HTERT RPE-1 (cell line): ENCODE measurements around the gene ANXA7.

Source experiments
- in situ Hi-C: fragments of 300-500 bp; cut with MboI; formaldehyde crosslinking; loops from 4 replicates; pipeline ENCODE4 v1.14.3; 2020; ENCODE audit warnings: low sequenced_read_pairs

ANXA7 gene

DNA sequence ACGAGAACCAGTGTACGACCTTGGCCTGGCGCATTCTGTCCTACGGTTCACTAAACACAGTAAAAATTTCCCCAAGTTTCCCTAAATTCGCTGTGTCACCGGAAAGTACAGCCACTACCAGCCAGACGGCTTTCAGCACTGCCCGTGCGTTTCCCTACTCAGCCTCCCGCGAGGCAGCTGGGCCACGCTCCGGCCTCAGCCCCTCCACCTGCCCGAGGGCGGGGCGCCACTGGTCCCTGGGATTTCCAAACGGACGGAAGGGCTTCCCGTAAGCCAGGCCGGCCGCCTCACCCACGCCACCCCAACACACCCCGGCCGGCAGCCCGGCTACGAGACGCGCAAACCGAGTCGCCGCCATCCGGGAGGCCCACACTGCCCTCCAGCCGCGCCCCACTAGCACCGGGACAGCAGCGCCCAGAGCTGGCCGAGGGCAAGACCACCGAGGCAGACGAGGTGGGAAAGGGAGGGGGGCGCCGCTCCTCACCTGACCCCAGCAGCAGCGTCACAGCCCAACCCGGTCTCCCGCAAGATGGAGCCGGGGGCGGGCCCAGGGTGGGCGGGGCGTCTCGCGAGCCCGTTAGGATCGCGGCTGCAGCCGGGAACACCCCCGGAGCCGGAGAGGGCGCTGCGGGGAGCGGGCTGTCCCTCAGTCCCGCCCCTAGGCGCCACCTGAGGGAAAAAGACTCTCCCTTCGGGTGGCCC is at the start of gene ANXA7:
Gene ANXA7 (minus strand): TSS at position 531 of the 702 bp plus-strand sequence. CDS start 13,202 bp downstream, outside the sequence.
- in situ Hi-C loops, result no loop called here

DNA sequence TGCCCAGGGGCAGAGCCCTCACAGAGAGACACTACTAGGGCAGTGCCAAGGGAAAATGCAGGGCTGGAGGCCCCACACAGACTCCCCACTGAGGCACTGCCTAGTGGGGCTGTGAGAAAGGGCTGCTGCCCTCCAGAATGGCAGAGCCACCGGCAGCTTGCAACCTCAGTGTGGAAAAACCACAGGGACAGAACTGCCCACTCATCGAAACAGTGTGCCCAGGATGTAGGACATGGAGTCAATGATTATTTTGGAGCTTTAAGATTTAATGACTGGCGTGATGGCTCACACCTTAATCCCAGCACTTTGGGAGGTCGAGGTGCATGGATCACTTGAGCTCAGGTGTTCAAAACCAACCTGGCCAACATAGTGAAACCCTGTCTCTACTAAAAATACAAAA is 47.0 kb upstream of the ANXA7 start:
- in situ Hi-C loops, result no loop called here

GRCh38 chr10:73459683-73460314 is 45.9 kb upstream of the ANXA7 start:
- in situ Hi-C loops, result no loop called here

DNA sequence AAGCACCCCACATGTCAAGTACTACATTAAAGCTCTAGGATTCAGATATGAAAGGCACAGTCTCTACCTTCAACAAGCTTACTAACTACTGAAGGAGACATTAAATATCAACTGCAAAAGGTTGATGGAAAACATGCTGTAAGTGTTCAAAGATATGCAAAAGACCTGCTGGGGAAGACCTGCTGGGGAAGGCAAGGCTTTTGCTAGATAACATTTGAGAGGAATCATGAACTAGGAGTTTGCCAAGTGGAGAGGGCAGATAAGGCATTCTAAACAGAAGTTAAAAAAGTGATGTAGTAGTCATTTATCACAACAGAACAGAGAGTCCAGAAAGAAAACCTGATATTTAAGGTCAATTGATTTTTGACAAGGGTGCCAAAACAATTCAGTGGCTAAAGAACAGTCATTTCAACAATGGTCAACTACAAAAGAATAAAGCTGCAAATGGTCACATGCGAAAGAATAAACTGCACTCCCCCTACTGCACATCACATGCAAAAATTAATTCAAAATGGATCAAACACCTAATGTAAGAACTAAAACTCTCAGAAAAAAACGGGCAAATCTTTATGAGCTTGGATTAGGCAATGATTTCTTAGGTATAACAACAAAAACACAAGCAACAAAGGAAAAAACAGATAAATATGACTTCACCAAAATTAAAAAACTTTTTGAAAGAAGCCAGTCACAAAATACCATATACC is 42.5 kb upstream of the ANXA7 start:
- in situ Hi-C loops, result no loop called here

DNA sequence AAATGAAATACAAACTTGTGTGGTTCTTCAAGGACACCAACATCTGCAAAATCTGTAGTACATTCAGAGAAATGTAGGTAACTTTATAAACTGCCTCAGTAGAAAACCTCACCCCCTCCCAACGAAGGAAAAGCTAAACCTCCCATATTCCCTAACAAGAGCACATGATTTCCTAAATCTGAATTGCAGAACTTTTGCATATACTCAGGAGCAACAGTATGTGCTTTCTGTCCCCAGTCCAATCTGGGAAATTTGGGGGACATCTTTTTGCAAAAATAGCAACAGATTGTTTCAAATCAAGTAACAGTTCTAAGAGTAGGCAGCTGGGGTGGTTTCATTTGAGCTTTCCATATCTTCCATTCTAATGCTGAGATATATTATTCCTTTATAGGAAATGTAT is 35.3 kb upstream of the ANXA7 start:
- in situ Hi-C loops, result no loop called here

- in situ Hi-C loops, result no loop called here
These were observed 34.5 kb upstream of the ANXA7 start for GRCh38 chr10:73448384-73448783.

DNA sequence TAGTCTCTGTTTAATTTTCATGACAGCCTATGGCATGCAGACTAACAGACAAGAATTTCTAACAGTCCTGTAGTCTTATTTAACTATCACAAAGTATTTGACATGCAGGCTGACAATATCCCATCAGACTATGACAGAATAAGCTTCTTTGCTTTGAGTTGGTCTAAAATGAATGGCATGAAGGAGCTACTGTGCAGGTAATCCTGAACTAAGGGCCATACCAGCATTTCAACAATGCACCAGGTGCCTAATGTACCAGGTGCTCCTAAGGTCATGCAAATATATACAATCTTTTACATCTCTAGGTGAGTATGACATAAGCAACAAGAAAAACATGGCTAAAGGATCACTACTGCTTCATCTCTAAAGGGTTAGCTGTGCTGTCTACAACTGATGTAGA is 33.1 kb upstream of the ANXA7 start:
- in situ Hi-C loops, result no loop called here

DNA sequence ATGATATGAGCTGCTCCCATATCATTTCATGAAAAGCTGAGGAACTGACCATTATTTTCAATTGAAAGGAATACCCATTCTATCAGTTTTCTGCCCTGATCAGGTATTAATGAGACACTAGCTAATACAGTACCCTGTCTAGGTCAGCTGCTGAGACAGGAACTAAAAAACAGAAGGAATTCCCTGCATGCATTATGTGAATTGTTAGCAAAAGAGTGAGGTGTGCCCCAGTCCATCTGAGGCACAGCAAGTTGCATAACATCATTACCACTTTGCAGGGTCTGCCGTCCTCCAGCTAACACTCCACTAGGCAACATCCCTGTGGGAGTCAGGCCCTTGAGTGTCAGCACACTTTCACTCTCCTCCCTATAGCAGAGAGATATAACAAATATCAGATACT is 30.6 kb upstream of the ANXA7 start:
- in situ Hi-C loops, result no loop called here

GRCh38 chr10:73439605-73440312 is 25.9 kb upstream of the ANXA7 start:
- in situ Hi-C loops, result no loop called here

GRCh38 chr10:73439055-73439454 is 25.2 kb upstream of the ANXA7 start:
- in situ Hi-C loops, result no loop called here

DNA sequence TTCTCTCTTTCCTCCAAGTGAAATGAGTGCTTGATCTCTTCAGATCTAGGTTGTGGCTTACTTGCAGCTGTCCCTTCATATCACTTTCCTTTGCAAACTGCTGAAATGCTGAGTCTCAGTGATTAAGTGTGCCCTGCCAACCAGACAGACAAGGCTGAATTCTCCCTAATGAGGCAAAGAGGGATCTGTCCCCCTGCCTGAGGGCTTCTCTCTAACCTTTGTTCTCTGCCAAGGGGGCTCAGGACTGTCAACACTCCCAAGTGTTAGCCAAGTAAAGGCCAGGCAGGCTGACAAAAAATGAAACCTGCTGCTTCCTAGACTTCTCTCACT is 19.6 kb upstream of the ANXA7 start, which contains the start of gene MSS51:
Gene MSS51 (minus strand): TSS at position 24 of the 330 bp plus-strand sequence. CDS start 5,277 bp downstream, outside the sequence.
- in situ Hi-C loops, result no loop called here

- in situ Hi-C loops, result no loop called here
These were observed 19.0 kb upstream of the ANXA7 start for GRCh38 chr10:73432646-73433537.

GRCh38 chr10:73426318-73426717 is 12.5 kb upstream of the ANXA7 start:
- in situ Hi-C loops, result no loop called here

DNA sequence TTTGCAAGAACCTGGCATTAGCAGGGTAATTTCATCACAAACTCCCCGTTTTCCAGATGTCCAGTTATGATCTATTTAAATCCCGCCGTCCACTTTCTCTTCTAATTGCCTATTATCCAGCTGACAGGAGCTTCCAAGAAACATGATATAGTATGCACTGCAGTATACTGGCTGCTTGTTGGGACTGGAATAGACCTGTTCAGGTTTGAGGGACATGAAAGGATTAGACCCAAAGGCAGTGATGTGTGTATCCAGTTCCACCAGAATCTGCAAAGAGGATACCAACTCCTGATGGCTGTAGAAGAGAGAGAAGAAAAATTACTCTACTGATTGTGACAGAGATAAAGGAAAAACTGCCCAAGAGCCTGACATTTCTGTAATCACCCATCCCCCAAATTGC is 10.6 kb upstream of the ANXA7 start:
- in situ Hi-C loops, result no loop called here

DNA sequence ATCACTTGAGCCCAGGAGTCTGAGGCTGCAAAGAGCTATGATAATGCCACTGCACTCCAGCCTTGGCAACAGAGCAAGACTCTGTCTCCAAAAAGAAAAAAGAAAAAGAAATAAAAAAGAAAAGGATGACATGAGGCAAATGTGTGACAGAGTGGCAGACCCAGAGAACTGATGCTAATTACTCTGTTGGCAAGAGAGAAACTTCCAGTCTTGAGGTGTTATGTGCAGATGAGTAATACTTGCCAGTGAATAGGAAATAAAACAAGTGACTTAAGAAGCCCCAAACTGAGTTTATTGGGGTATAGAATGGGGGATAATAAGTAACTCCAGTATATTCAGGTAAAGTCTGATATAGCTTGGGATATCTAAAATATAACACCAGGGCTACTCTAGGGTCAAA is 9.5 kb upstream of the ANXA7 start:
- in situ Hi-C loops, result no loop called here

- in situ Hi-C loops, result no loop called here
These were observed 2.7 kb upstream of the ANXA7 start for GRCh38 chr10:73416571-73416970.

GRCh38 chr10:73414230-73414945 is 530 bp upstream of the ANXA7 start:
- in situ Hi-C loops, result no loop called here

GRCh38 chr10:73413108-73413527 is 740 bp downstream of the ANXA7 start:
- in situ Hi-C loops, result no loop called here

DNA sequence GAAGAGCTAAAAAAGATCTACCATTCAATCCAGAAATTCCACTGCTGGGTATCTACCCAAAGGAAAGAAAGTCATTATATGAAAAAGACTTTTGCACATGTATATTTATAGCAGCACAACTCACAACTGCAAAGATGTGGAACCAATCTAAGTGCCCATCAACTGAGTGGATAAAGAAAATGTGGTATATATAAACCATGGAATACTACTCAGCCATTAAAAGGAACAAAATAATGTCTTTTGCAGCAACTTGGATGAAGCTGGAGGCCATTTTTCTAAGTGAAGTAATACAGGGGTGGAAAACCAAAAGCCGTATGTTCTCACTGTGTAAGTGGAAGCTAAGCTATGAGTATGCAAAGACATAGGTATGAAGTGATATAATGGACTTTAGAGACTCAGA is 3.0 kb downstream of the ANXA7 start:
- in situ Hi-C loops, result no loop called here
